ENCODE data around the gene OR4D6.

DNA sequence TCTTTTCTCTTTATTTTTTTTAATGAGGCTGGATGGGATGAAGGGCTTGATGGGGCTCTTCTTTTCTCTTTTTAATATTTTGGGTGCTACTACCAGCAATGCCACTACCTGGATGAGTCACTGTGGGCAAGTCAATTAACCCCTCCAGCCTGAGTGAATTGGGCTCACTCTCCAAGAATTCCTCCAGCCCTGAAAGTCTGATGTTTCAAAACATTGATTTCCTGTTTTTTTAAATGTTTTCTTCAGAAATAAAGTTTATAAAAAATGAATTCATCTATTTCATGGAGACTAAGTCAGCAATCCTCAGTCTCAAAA is 29.7 kb upstream of the OR4D6 start:
- TF ChIP-seq, protein P1, sequence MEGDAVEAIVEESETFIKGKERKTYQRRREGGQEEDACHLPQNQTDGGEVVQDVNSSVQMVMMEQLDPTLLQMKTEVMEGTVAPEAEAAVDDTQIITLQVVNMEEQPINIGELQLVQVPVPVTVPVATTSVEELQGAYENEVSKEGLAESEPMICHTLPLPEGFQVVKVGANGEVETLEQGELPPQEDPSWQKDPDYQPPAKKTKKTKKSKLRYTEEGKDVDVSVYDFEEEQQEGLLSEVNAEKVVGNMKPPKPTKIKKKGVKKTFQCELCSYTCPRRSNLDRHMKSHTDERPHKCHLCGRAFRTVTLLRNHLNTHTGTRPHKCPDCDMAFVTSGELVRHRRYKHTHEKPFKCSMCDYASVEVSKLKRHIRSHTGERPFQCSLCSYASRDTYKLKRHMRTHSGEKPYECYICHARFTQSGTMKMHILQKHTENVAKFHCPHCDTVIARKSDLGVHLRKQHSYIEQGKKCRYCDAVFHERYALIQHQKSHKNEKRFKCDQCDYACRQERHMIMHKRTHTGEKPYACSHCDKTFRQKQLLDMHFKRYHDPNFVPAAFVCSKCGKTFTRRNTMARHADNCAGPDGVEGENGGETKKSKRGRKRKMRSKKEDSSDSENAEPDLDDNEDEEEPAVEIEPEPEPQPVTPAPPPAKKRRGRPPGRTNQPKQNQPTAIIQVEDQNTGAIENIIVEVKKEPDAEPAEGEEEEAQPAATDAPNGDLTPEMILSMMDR (IDR thresholded peaks at IDR 0.05; ENCODE audit: low read depth, low read length, missing input control) = no peak
- no peak for TF ChIP-seq ZBTB33 (IDR thresholded peaks at IDR 0.05)

Data from liver (tissue), 2 donors.